Tibial nerve (tissue), 3 donors: ENCODE results near the gene CHSY1.

Experiments used
- CTCF ChIP-seq, 5 experiments: fragments of 200-600 bp in 3 of 5; fragments of 450-650 bp in 2 of 5; sonication (generic) in 3 of 5; IDR thresholded peaks; one replicate each; pipeline ENCODE4 v1.5.1; 2016 to 2019; ENCODE audit warnings: antibody characterized with exemption in 5 of 5, mild to moderate bottlenecking in 3 of 5, moderate library complexity in 2 of 5
- POLR2A ChIP-seq, 2 donors: fragments of 450-650 bp; IDR thresholded peaks; one replicate each; pipeline ENCODE4 v1.6.1; 2017; ENCODE audit warnings: antibody characterized with exemption in 2 of 2, mild to moderate bottlenecking in 2 of 2, moderate library complexity in 2 of 2

DNA sequence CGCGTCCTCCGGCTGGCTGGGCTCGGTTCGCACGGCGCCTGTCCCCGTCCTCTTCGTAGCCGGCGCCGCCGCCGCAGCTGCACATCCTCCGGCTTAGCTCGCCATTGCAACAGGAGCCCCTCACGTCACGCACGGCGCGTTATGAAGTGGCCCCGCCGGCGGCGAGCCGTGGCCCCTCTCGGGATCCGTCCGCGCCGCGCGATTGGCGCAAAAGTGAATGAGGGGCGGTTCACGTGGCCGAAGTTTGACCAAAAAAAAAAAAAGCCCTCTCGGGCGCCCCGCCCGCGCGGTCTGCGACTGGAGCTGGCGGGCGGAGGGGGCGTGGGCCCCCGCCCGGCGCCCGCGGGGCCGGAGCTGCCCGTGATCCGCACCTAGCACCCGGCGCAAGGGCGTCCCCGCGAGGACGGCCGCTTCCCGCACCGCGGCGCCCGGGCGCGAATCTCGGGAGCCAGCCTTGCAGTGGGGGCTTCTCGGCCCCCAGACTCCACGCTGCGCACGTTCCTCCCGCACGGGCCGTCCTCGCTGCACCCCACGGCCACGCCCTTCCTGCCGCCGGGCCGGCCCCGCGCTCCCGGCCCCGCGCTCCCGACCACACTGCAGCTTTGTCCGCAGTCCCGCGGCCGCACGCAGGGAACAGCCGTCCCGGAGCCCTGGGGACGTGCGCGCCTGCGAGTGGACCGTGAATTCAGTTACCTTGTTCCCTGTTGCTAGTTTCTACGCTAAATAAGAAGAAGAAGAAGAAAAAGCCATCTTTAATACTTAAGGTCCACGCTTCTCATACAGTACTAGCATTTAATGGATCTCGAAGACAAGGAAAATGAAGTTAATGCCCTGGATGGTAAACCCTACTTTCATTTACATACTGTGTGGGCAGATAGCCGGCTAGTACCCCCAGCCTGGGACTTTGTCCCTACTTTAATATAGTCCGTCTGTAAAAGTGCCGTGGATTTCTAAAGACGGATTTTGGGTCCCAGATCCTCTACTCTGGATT lies at the start of gene CHSY1:
- TF ChIP-seq POLR2A (IDR thresholded peaks at IDR 0.05) = peak; percentile 78 to 86
- peak; percentile 10 to 47 (median 27) for TF ChIP-seq CTCF (IDR thresholded peaks at IDR 0.05)
